Gastrocnemius medialis (tissue), 4 donors: Measurements from ENCODE around the gene ZNF292. TPM values are rescaled to one million over a fixed set of nuclear protein-coding genes. Genes with fewer than 3 reads are reported as not detected.
"Not testable (repeated sequence)": the region's sequence is repeated elsewhere in the genome, so short reads cannot be mapped to it uniquely, and the experiment has no call there.

Experiments used
- ATAC-seq, 2 donors: fragments of 150-250 bp; one replicate each; pipeline ENCODE4 v1.9.1; 2016
- DNase-seq, 2 donors: peaks; one replicate each; pipeline ENCODE4 v3.0.0-alpha.2; 2019
- H3K27ac ChIP-seq, 4 donors: fragments of 200-600 bp; sonication (generic); 1 replicate in 1 of 4; 2 replicates in 3 of 4; pipeline ENCODE4 v1.5.1; 2016 to 2018; ENCODE audit warnings: mild to moderate bottlenecking in 2 of 4, moderate library complexity in 1 of 4
- H3K27me3 ChIP-seq, 3 donors: fragments of 200-600 bp; sonication (generic) in 2 of 3; 1 replicate in 1 of 3; 2 replicates in 2 of 3; pipeline versions ENCODE4 v1.5.1 to v1.6.0; 2016 to 2019; ENCODE audit warnings: mild to moderate bottlenecking in 1 of 3, moderate library complexity in 1 of 3
- H3K36me3 ChIP-seq, 2 donors: fragments of 200-600 bp; sonication (generic) in 1 of 2; one replicate each; pipeline ENCODE4 v1.5.1; 2017 to 2018
- H3K4me1 ChIP-seq, 2 donors: fragments of 200-600 bp; sonication (generic) in 1 of 2; one replicate each; pipeline ENCODE4 v1.5.1; 2016 to 2017; ENCODE audit warnings: mild to moderate bottlenecking in 2 of 2
- H3K4me3 ChIP-seq, 4 donors: fragments of 200-600 bp; sonication (generic) in 3 of 4; 1 replicate in 1 of 4; 2 replicates in 3 of 4; pipeline ENCODE4 v1.5.1; 2016 to 2019; ENCODE audit warnings: mild to moderate bottlenecking in 2 of 4
- H3K9me3 ChIP-seq, 3 donors: fragments of 200-600 bp; sonication (generic) in 2 of 3; 1 replicate in 1 of 3; 2 replicates in 2 of 3; pipeline ENCODE4 v1.5.1; 2016 to 2019
- CTCF ChIP-seq, 5 experiments: fragments of 450-650 bp in 3 of 5; fragments of 200-600 bp in 2 of 5; sonication (generic) in 2 of 5; IDR thresholded peaks in 4 of 5; conservative IDR thresholded peaks in 1 of 5; 1 replicate in 4 of 5; 2 replicates in 1 of 5; pipeline ENCODE4 v1.5.1; 2016 to 2019; ENCODE audit warnings: antibody characterized with exemption in 5 of 5, mild to moderate bottlenecking in 3 of 5, moderate library complexity in 3 of 5
- POLR2A ChIP-seq, 2 donors: fragments of 450-650 bp; IDR thresholded peaks; one replicate each; pipeline ENCODE4 v1.6.1; 2017; ENCODE audit warnings: antibody characterized with exemption in 2 of 2, mild to moderate bottlenecking in 2 of 2, moderate library complexity in 2 of 2
- in situ Hi-C, 4 donors: fragments of 200-750 bp; cut with MboI; loops; one replicate each; pipeline versions ENCODE4 v1.15.0 to v1.8.0; 2017; ENCODE audit warnings: low sequenced_read_pairs in 4 of 4
- intact Hi-C: fragments of 100-400 bp; cut with DNase I; formaldehyde crosslinking; loops from one replicate; pipeline ENCODE4 v1.15.1; 2023; ENCODE audit warnings: low total_unique reads
- total RNA-seq, 4 donors: library from RNA; depleted of rRNA; stranded (reverse); fragments of >200 nt; gene quantifications; one replicate each; pipeline versions ENCODE4 v1.1.0 to v1.2.3, GENCODE V29; 2016

The ZNF292 gene
- total RNA-seq, 4 donors from 2014 or later: 10.7 to 21.7 (median 11.5) TPM

GRCh38 chr6:87127737-87128136 is 27.6 kb upstream of the ZNF292 start:
- intact Hi-C loops (no loop called here), in situ Hi-C loops (loop anchor here in 1 of 4 donors (25.0 kb wide), 1 partner anchor 110 kb away; no protein-coding TSS in a partner anchor)
- H3K4me1 ChIP-seq: no peaks in the 10 kb centered on the region
- ATAC-seq (no peak), DNase-seq (no peak)
- H3K27me3 ChIP-seq: no peaks in the 10 kb centered on the region
- no peaks in the 10 kb centered on the region for H3K9me3 ChIP-seq
- H3K27ac ChIP-seq: no peak overlapping the region
- H3K36me3 ChIP-seq: no peaks in the 10 kb centered on the region
- TF ChIP-seq POLR2A (IDR thresholded peaks at IDR 0.05) (no peak), CTCF (IDR thresholded peaks at IDR 0.05 in 4 of 5, conservative IDR thresholded peaks at IDR 0.05 in 1 of 5) (no peak)
- no peak overlapping the region for H3K4me3 ChIP-seq

GRCh38 chr6:87136963-87137362 is 18.4 kb upstream of the ZNF292 start:
- no peak for DNase-seq
- no peaks in the 10 kb centered on the region for H3K9me3 ChIP-seq
- H3K4me1 ChIP-seq: no peaks in the 10 kb centered on the region
- H3K27me3 ChIP-seq: no peaks in the 10 kb centered on the region
- no peak overlapping the region for H3K4me3 ChIP-seq
- in situ Hi-C loops: loop anchor here (5.0 to 25.0 kb wide), 3 partner anchors 98 to 100 kb away; no protein-coding TSS in a partner anchor
- no peak overlapping the region for H3K27ac ChIP-seq
- no peak for TF ChIP-seq POLR2A (IDR thresholded peaks at IDR 0.05)
- H3K36me3 ChIP-seq: no peaks in the 10 kb centered on the region
- intact Hi-C loops: no loop called here
- ATAC-seq: no peak

GRCh38 chr6:87139236-87139635 is 16.1 kb upstream of the ZNF292 start:
- intact Hi-C loops: loop anchor here (1.0 kb wide), 1 partner anchor 99 kb away; no protein-coding TSS in a partner anchor
- TF ChIP-seq CTCF (IDR thresholded peaks at IDR 0.05 in 4 of 5, conservative IDR thresholded peaks at IDR 0.05 in 1 of 5) (peak; percentile 52 to 76 (median 71)), POLR2A (IDR thresholded peaks at IDR 0.05) (no peak)
- no peaks in the 10 kb centered on the region for H3K9me3 ChIP-seq
- no peak overlapping the region for H3K27ac ChIP-seq
- DNase-seq (no peak), ATAC-seq (peak; percentile 76 to 85)
- H3K4me1 ChIP-seq: no peaks in the 10 kb centered on the region
- no peak overlapping the region for H3K4me3 ChIP-seq
- in situ Hi-C loops: loop anchor here (5.0 to 25.0 kb wide), 3 partner anchors 96 to 98 kb away; no protein-coding TSS in a partner anchor
- no peaks in the 10 kb centered on the region for H3K27me3 ChIP-seq
- no peaks in the 10 kb centered on the region for H3K36me3 ChIP-seq

GRCh38 chr6:87139927-87140326 is 15.4 kb upstream of the ZNF292 start:
- H3K27ac ChIP-seq, H3K36me3 ChIP-seq, H3K9me3 ChIP-seq, ATAC-seq, H3K27me3 ChIP-seq, H3K4me3 ChIP-seq, H3K4me1 ChIP-seq, DNase-seq: not testable (repeated sequence)
- intact Hi-C loops (loop anchor here (1.0 kb wide), 1 partner anchor 98 kb away; no protein-coding TSS in a partner anchor), in situ Hi-C loops (loop anchor here (5.0 to 25.0 kb wide), 3 partner anchors 95 to 97 kb away; no protein-coding TSS in a partner anchor)

GRCh38 chr6:87146363-87146762 is 9.0 kb upstream of the ZNF292 start:
- H3K9me3 ChIP-seq: no peaks in the 10 kb centered on the region
- intact Hi-C loops (no loop called here), in situ Hi-C loops (loop anchor here in 1 of 4 donors (25.0 kb wide), 1 partner anchor 91 kb away; no protein-coding TSS in a partner anchor)

More at GRCh38 chr6:87146363-87146762, 9.0 kb upstream of the ZNF292 start:
- TF ChIP-seq POLR2A (IDR thresholded peaks at IDR 0.05) (no peak), CTCF (IDR thresholded peaks at IDR 0.05 in 4 of 5, conservative IDR thresholded peaks at IDR 0.05 in 1 of 5) (no peak)
- ATAC-seq (no peak), DNase-seq (no peak)
- Histone ChIP-seq H3K4me3 (no peak overlapping the region), H3K27me3 (no peaks in the 10 kb centered on the region), H3K36me3 (no peaks in the 10 kb centered on the region), H3K4me1 (no peaks in the 10 kb centered on the region), H3K27ac (no peak overlapping the region)
